GM19023 (cell line): ENCODE measurements around the gene OR10H2.
"Not testable (repeated sequence)": the region's sequence is repeated elsewhere in the genome, so short reads cannot be mapped to it uniquely, and the experiment has no call there.

Experiments
- ATAC-seq: cut with Tn5 transposase; IDR thresholded peaks from one replicate; pipeline ENCODE4 v1.9.1; 2021; ENCODE audit warnings: mild to moderate bottlenecking, moderate library complexity; ENCODE audit not compliant: unreplicated experiment

OR10H2 gene, protein sequence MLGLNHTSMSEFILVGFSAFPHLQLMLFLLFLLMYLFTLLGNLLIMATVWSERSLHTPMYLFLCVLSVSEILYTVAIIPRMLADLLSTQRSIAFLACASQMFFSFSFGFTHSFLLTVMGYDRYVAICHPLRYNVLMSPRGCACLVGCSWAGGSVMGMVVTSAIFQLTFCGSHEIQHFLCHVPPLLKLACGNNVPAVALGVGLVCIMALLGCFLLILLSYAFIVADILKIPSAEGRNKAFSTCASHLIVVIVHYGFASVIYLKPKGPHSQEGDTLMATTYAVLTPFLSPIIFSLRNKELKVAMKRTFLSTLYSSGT

GRCh38 chr19:15727724-15728123 lies at the start of gene OR10H2:
Gene OR10H2, plus strand, starts transcription at chr19:15728024. Its CDS starts 20 bp downstream, at chr19:15728044.
- no peak for ATAC-seq

DNA sequence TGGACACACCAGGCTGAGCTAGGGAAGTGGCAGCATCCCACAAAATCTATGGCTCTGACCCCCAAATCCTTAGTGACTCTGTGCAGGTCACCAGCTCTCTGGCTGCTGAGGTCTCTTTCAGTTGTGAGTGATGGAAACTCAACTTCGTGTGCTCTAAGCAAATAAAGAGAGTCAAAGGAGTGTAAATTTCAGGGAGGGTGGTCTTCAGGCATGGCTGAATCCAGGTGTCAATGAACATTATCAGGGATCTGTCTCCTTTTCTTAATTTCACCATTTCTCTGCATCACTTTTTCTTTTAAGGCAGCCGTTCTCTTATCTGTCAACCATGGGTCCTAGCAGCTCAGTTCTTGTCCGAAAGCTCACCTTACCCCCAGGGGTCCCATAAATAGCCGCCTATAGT lies 48.7 kb upstream of the OR10H2 start:
- ATAC-seq: no peak

DNA sequence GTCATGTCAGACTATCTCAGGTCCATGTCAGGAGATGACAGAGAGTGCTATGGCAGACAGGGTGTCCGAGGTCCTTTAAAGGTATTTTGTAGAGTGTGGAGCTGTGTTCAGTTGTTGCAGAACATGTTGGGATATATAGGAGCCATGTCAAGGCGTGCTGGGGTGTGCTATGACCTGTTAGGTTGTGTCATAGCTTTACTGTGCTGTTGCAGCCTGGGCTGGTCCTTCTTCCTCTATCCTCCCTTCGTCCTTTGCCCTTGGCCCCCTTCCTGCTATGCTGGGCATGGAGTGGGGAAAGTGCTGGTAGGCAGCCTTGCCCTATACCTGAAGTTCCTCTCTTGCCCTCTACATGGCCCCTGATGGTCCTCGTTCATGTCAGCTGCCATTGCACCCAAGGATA lies 48.0 kb upstream of the OR10H2 start:
- not testable (repeated sequence) for ATAC-seq

GRCh38 chr19:15680478-15681322 lies 47.1 kb upstream of the OR10H2 start:
- ATAC-seq: no peak

DNA sequence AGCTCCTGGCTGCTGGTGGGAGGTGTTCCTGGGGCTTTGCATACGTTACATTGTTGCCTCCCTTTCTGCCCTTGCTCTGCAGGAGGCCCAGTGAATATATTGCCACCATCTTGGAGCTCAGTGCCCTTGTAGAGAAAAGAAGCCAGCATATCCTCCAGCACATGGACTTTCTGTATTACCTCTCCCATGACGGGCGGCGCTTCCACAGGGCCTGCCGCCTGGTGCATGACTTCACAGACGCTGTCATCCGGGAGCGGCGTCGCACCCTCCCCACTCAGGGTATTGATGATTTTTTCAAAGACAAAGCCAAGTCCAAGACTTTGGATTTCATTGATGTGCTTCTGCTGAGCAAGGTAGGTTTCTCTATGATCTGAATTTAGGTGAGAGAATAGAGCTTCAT lies 44.4 kb upstream of the OR10H2 start:
- ATAC-seq: no peak

DNA sequence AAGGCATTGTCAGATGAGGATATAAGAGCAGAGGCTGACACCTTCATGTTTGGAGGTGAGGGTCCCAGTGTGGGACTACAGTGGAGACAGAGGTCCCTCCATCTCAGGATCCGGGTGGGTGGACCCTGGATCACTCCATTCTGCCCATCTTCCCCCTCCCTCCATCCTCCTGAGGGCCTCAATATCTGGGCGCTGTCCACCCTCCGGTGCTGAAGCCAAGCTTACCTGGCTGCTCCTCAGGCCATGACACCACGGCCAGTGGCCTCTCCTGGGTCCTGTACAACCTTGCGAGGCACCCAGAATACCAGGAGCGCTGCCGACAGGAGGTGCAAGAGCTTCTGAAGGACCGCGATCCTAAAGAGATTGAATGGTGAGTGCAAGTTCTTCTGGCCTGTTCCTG lies 43.0 kb upstream of the OR10H2 start:
- ATAC-seq: no peak

GRCh38 chr19:15696654-15697194 lies 31.1 kb upstream of the OR10H2 start:
- no peak for ATAC-seq

GRCh38 chr19:15701757-15702533 lies 25.9 kb upstream of the OR10H2 start:
- no peak for ATAC-seq

GRCh38 chr19:15702534-15702930 lies 25.3 kb upstream of the OR10H2 start:
- ATAC-seq: no peak

DNA sequence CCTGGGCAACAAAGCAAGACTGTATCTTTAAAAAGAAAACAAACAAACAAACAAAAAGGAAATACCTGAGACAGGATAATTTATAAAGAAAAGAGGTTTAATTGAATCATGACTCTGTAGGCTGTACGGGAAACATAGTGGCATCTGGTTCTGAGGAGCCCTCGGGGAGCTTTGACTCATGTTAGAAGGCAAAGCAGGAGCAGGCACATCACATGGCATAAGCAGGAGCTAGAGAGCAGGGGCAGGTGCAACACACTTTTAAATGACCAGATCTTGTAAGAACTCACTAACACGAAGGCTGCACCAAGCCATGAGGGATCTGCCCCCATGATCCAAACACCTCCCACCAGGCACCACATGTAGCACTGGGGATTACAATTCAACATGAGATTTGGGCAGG lies 13.2 kb upstream of the OR10H2 start:
- ATAC-seq: no peak

GRCh38 chr19:15715642-15716041 lies 12.2 kb upstream of the OR10H2 start:
- ATAC-seq: no peak

DNA sequence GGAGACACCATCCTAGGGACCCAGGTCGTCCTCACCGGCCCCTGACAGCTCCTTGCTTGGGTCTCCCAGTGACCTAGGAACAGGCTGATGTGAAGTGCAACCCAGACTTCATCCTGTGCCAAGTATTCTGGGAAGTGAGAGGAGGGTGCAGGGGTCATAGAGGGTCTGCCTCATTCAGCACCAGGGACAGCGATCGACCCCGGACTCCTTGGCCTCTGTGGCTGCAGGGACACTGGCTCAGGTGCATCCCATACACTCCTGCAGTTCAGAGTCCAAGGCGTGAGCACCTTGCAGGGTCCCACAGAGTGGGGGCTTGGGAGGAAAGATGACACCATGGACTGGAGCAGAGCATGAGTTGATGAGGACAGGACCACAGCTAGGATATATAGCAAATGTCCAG lies 10.0 kb upstream of the OR10H2 start:
- no peak for ATAC-seq

DNA sequence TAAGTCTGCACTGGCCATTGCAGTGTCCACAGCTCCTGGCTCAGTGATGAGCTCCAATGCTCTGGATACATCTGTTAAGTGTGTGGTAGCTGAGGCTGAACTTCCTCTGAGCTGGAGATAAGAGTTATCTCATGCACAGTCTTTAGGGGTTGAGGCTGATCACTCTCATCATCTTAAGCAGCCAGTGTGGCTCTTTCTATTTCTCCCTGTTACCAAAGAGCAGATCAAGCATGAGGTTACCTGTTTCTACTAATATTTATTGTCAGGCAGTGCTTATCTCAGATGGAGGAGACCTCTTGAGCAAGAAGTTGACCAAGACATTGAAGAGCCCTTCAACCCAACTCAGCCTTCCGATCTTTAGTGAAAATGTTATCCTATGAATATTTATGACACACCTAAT lies 6.6 kb upstream of the OR10H2 start:
- ATAC-seq: no peak

DNA sequence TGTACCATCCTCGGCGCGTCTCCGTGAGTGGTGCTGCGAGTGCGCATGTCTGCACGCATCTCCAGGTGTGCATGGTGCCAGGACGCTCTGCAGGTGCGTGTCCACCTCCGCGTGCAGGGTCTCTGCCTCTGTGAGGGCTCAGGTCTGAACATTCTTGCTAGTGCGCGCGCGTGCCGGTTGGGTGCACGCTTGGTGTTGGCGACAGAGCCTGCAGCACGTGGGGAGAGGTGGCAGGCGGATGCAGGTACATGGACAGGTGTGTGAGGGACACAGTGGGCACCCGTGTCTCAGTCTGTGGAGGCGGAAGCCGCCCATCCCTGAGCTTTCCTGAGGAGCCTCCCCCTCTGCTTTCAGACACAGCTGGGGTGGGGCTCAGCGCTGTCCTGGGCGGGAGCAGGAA lies 4.9 kb upstream of the OR10H2 start:
- no peak for ATAC-seq

GRCh38 chr19:15730538-15730937 lies 2.7 kb downstream of the OR10H2 start:
- ATAC-seq: no peak

DNA sequence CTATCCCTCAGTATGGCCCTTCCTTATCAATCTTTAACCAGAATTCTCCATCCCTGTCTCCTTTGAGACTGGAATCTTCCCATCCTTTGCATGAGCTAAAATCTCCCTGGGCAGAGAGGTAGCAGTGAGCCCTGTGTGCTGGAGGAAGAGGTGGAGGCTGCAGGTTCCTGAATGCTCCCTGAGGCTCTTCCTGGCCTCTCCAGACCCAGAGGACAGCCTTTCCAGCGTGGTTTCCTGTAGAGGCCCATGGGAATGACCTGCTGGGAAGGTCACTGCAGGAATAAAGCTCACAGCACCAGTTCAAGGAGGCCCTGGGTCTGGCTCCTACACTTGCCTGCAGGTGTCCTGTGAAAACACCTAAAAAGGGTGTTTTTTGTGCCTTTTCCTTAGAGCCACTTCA lies 4.6 kb downstream of the OR10H2 start:
- no peak for ATAC-seq

DNA sequence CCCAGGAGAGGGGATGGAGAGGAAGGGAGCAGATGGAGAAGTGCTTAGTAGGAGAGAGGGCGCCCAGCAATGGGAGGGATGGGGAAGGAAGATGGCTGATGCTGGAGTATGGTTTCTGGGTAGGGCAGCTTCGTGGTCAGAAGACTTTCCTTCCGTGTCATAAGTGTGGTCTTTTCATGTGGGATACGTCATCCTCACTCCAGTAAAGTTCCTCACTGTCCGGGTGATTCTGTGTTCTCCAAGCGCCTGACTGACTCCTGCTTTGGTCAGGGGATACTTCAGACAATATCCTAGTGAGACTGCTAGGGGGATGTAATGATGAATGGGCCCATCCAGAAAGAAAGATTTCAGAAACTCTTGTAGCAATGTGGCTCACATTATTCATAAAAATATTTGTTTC lies 6.1 kb downstream of the OR10H2 start:
- no peak for ATAC-seq

DNA sequence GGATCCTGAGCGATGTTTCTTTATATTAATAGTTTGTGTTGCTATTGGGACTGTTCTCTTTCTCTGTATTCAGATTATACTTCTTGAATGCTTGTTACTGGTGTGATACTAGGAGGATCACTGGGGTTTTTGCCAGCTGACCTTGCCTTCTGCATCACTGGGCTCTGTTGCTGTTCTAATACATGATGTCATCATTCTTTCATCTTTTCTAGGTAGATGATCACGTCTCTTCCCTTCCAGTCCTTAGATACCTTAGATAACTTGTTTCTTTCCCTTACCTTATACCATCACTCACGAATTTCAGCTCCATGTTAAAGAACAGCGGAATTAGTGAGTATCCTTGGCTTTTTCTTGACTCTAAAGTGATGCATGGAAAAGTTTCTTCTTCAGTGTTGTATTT lies 9.9 kb downstream of the OR10H2 start, which contains the start of gene OR10H3:
Gene OR10H3, plus strand, starts transcription at position 264 of the 400 bp plus-strand sequence. CDS start 3,408 bp downstream, outside the sequence.
- no peak for ATAC-seq

DNA sequence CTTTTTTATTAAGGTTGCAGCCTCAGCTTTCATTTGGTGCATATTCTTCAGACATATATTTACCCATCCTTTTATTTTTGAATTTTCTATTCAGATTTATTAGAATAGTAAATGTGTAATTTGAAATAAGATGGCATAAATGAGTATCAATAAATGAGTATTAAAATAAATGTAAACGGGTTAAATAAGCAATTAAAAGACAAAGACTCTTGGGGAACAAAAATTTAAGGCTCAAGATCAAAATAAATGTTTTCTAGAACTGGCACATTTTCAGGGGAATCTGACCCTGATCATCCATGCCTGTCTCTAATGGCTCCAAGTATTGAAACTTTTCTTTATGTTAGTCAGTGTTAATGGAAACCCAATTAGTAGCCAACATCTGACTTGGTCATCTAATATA lies 13.0 kb downstream of the OR10H2 start:
- ATAC-seq: no peak

DNA sequence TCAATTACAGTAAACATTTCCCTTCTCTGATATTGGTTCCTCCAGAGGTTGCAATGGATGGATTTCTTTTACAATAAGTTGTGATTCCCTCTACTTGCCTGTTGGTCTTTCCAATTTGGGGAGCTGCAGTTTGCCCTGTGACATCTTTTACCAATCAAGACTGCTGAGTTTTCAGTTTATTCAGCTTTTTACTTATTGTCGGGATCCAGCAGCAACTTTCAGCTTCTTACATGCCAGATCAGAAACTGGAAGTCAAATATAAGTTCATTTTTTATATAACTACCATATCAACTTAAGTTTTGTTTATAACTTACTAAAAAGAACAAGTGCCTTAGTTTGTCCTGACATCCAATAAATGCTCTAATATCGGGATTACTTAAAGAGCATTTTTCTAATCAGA lies 20.4 kb downstream of the OR10H2 start:
- ATAC-seq: no peak

DNA sequence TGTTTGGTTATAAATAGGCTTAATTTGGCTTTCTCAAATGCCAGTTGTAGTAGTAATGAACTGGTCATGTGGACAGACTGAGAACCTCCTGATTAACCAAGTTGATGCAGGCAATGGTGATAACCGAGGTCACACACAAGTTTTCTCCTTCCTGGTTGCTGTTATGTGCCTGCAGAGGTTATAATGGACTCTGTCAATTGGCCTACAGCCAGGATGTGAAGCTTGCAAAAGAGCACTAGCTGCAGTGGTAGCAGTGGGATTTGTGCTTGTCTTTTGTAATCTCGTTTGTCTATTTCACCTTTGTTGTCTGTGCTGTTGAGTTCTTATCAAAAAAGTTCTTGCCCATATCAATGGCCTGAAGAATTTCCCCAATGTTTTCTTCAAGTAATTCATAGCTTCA lies 30.6 kb downstream of the OR10H2 start:
- ATAC-seq: no peak
